ENCODE data around the gene PDE11A. TPM values are rescaled to one million over a fixed set of nuclear protein-coding genes. Genes with fewer than 3 reads are reported as not detected.
"Not testable (repeated sequence)": the region's sequence is repeated elsewhere in the genome, so short reads cannot be mapped to it uniquely, and the experiment has no call there.

The PDE11A gene
- total RNA-seq, 4 donors from 2014 or later, result 0.82 to 16.2 (median 4.3) TPM

DNA sequence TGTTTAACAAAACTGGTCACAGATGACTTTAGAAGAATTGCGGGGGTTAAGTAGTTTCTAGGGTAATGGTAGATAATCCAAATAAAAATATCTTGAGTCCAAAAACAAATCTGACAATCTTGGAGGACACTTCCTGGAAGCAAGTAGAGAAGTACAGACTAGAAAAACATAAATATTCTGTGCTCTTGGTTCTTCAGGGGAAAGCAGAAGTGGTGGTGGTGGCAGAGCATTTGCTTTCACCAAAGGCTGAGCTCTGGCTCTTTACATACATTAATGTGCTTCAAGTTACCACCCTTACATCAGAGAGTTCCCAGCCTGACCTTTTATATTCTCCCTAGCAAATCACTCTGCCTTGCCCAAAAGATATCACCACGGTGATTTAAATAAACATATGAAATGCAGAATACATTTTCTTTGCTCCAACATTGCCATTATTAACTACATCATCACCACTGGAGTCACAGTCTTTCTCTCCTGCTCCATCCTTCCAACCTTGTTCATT lies 15.3 kb downstream of the PDE11A start:
- TF ChIP-seq, protein P1, sequence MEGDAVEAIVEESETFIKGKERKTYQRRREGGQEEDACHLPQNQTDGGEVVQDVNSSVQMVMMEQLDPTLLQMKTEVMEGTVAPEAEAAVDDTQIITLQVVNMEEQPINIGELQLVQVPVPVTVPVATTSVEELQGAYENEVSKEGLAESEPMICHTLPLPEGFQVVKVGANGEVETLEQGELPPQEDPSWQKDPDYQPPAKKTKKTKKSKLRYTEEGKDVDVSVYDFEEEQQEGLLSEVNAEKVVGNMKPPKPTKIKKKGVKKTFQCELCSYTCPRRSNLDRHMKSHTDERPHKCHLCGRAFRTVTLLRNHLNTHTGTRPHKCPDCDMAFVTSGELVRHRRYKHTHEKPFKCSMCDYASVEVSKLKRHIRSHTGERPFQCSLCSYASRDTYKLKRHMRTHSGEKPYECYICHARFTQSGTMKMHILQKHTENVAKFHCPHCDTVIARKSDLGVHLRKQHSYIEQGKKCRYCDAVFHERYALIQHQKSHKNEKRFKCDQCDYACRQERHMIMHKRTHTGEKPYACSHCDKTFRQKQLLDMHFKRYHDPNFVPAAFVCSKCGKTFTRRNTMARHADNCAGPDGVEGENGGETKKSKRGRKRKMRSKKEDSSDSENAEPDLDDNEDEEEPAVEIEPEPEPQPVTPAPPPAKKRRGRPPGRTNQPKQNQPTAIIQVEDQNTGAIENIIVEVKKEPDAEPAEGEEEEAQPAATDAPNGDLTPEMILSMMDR (IDR thresholded peaks at IDR 0.05 in 4 of 5, conservative IDR thresholded peaks at IDR 0.05 in 1 of 5), result no peak
- no peak for TF ChIP-seq POLR2A (IDR thresholded peaks at IDR 0.05)

DNA sequence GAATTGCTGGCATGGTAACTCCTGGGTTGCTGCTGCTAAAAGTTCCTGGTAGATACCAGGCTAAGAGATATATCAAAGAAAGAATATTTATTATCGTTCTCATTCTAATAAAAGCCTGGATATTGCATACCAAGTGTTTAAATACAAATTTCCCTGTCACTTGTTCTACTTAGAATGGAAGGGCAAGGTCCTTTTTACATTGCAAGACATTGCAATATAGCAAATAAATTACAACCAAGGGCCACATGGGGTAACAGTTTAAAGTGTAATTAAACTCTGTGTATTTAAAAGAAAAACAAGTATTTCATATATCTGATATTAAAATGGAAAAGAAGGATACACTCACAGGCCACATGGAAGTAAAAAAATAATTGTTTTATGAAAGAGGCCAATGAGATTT lies 16.2 kb downstream of the PDE11A start:
- intact Hi-C loops (cut with DNase I; ENCODE audit: low total_unique reads), result no loop called here
- TF ChIP-seq, protein P1 (IDR thresholded peaks at IDR 0.05 in 4 of 5, conservative IDR thresholded peaks at IDR 0.05 in 1 of 5), result no peak
- TF ChIP-seq POLR2A (IDR thresholded peaks at IDR 0.05), result no peak

More for the DNA sequence above, 15.3 kb downstream of the PDE11A start:
- DNase-seq, result no peak
- in situ Hi-C loops (cut with MboI; ENCODE audit: low sequenced_read_pairs in 4 of 4) (no loop called here), intact Hi-C loops (cut with DNase I; ENCODE audit: low total_unique reads) (no loop called here)
- Histone ChIP-seq H3K4me3 (no peak overlapping the region), H3K27ac (no peak overlapping the region), H3K27me3 (no peaks in the 10 kb centered on the region), H3K4me1 (no peaks in the 10 kb centered on the region), H3K9me3 (no peaks in the 10 kb centered on the region), H3K36me3 (no peaks in the 10 kb centered on the region)
- no peak for ATAC-seq

DNA sequence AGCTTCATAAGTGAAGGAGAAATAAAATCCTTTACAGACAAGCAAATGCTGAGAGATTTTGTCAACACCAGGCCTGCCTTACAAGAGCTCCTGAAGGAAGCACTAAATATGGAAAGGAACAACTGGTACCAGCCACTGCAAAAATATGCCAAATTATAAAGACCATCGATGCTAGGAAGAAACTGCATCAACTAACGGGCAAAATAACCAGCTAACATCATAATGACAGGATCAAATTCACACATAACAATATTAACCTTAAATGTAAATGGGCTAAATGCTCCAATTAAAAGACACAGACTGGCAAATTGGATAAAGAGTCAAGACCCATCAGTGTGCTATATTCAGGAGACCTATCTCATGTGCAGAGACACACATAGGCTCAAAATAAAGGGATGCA lies 21.3 kb downstream of the PDE11A start:
- in situ Hi-C loops (cut with MboI; ENCODE audit: low sequenced_read_pairs in 4 of 4); ATAC-seq; H3K36me3 ChIP-seq; H3K27me3 ChIP-seq; H3K4me3 ChIP-seq; H3K4me1 ChIP-seq; H3K27ac ChIP-seq; H3K9me3 ChIP-seq; DNase-seq; intact Hi-C loops (cut with DNase I; ENCODE audit: low total_unique reads): not testable (repeated sequence)

More for the DNA sequence above, 16.2 kb downstream of the PDE11A start:
- Histone ChIP-seq H3K4me3 (no peak overlapping the region), H3K27me3 (no peaks in the 10 kb centered on the region), H3K9me3 (no peaks in the 10 kb centered on the region), H3K4me1 (no peaks in the 10 kb centered on the region), H3K27ac (no peak overlapping the region), H3K36me3 (no peaks in the 10 kb centered on the region)
- DNase-seq (no peak), ATAC-seq (no peak)
- in situ Hi-C loops (cut with MboI; ENCODE audit: low sequenced_read_pairs in 4 of 4), result no loop called here

DNA sequence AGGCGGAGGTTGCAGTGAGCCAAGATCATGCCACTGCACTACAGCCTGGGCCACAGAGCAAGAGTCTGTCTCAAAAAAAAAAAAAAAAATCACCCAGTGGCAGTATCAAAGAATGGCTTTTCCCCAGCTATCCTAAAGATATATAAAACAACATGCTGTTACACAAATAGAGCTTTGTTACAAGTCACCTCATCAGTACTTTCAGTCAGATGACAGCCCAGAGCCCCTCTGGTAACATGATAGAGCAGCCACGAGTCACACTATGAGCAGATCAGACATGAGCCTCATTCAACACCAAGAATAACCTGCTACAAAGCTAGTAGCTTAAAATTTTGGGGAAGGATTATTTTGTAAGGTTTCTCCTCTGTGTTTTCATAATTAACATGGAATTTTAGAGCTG lies 25.2 kb downstream of the PDE11A start:
- no peak overlapping the region for H3K27ac ChIP-seq
- DNase-seq (no peak), ATAC-seq (no peak)
- H3K27me3 ChIP-seq, result no peaks in the 10 kb centered on the region
- no peaks in the 10 kb centered on the region for H3K9me3 ChIP-seq
- no peaks in the 10 kb centered on the region for H3K36me3 ChIP-seq
- H3K4me3 ChIP-seq, result no peak overlapping the region
- H3K4me1 ChIP-seq, result no peaks in the 10 kb centered on the region
- intact Hi-C loops (cut with DNase I; ENCODE audit: low total_unique reads), result no loop called here
- no peak for TF ChIP-seq POLR2A (IDR thresholded peaks at IDR 0.05)
- TF ChIP-seq, protein P1 (IDR thresholded peaks at IDR 0.05 in 4 of 5, conservative IDR thresholded peaks at IDR 0.05 in 1 of 5), result no peak
- in situ Hi-C loops (cut with MboI; ENCODE audit: low sequenced_read_pairs in 4 of 4), result no loop called here

DNA sequence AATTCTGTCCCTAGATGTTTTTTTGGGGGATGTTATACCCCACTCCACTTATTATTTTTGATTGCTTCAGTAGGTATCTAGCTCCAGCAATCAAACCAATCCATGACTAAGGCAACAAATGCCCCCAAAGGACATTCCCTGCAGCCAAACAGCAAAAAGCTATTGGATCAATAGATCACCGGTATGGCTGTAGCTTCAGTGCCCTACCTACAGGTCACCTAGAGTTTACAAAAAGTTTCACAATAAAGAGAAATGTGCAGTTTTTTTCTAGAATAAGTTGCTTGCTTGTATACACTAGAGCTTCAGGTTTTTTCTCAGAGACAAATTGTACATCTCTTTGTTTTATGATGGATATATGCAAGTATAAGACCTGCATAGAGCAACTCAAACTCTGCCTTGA lies 27.7 kb downstream of the PDE11A start:
- in situ Hi-C loops (cut with MboI; ENCODE audit: low sequenced_read_pairs in 4 of 4), result no loop called here
- no peak for ATAC-seq
- H3K36me3 ChIP-seq, result no peaks in the 10 kb centered on the region

More for the DNA sequence above, 27.7 kb downstream of the PDE11A start:
- no peak for TF ChIP-seq POLR2A (IDR thresholded peaks at IDR 0.05)
- TF ChIP-seq, protein P1 (IDR thresholded peaks at IDR 0.05 in 4 of 5, conservative IDR thresholded peaks at IDR 0.05 in 1 of 5), result no peak
- H3K27ac ChIP-seq, result no peak overlapping the region
- H3K4me1 ChIP-seq, result no peaks in the 10 kb centered on the region
- H3K27me3 ChIP-seq, result no peaks in the 10 kb centered on the region
- intact Hi-C loops (cut with DNase I; ENCODE audit: low total_unique reads), result no loop called here
- DNase-seq, result no peak
- no peak overlapping the region for H3K4me3 ChIP-seq
- H3K9me3 ChIP-seq, result no peaks in the 10 kb centered on the region
